Keratinocyte (primary cell): Measurements from ENCODE around the gene BCORL1. TPM values are rescaled to one million over a fixed set of nuclear protein-coding genes. Genes with fewer than 3 reads are reported as not detected.

Source experiments
- DNase-seq: peaks from one replicate; pipeline ENCODE4 v3.0.0-alpha.2; 2011; ENCODE audit warnings: low read depth, missing footprints, low spot score
- FAIRE-seq: peaks from 2 replicates; lab custom pipeline; 2011; peaks lifted over from hg19 to GRCh38; lab: Jason Lieb, UNC
- H2AFZ ChIP-seq: 2 replicates; pipeline ENCODE4 v1.6.0; 2012; ENCODE audit warnings: low read length, control low read depth, inconsistent platforms; ENCODE audit not compliant: control insufficient read depth
- H3K27ac ChIP-seq: 2 replicates; pipeline ENCODE4 v1.5.1; 2011; ENCODE audit warnings: low read length; ENCODE audit not compliant: control insufficient read depth, insufficient read depth
- H3K27me3 ChIP-seq: 3 replicates; pipeline ENCODE4 v1.6.0; 2011; ENCODE audit warnings: low read length; ENCODE audit not compliant: control insufficient read depth, insufficient read depth; ENCODE audit errors: extremely low read depth
- H3K36me3 ChIP-seq, 2 experiments: 2 replicates in 1 of 2; 3 replicates in 1 of 2; pipeline ENCODE4 v1.5.1; 2011; ENCODE audit warnings: low read length in 2 of 2, mild to moderate bottlenecking in 1 of 2; ENCODE audit not compliant: control insufficient read depth in 2 of 2, insufficient read depth in 2 of 2; ENCODE audit errors: extremely low read depth in 1 of 2
- H3K4me1 ChIP-seq: 3 replicates; pipeline ENCODE4 v1.5.1; 2011; ENCODE audit warnings: low read length; ENCODE audit not compliant: control insufficient read depth, insufficient read depth; ENCODE audit errors: extremely low read depth
- H3K4me2 ChIP-seq: 3 replicates; pipeline ENCODE4 v1.6.0; 2011; ENCODE audit warnings: low read depth, low read length; ENCODE audit not compliant: control insufficient read depth, insufficient read depth; ENCODE audit errors: extremely low read depth
- H3K4me3 ChIP-seq, 3 experiments: fragments of 200-600 bp in 1 of 3; sonication (generic) in 1 of 3; 2 replicates in 2 of 3; 3 replicates in 1 of 3; pipeline ENCODE4 v1.5.1; 2011 to 2016; ENCODE audit warnings: low read length in 3 of 3, mild to moderate bottlenecking in 3 of 3, control low read depth in 2 of 3, inconsistent platforms in 1 of 3, low read depth in 1 of 3, mixed read lengths in 1 of 3, mixed run types in 1 of 3, moderate library complexity in 1 of 3; ENCODE audit not compliant: control insufficient read depth in 2 of 3, insufficient read depth in 2 of 3; ENCODE audit errors: extremely low read depth in 1 of 3
- H3K79me2 ChIP-seq: 2 replicates; pipeline ENCODE4 v1.6.0; 2012; ENCODE audit warnings: low read length; ENCODE audit not compliant: control insufficient read depth, insufficient read depth
- H3K9ac ChIP-seq: 3 replicates; pipeline ENCODE4 v1.6.0; 2011; ENCODE audit warnings: low read length; ENCODE audit not compliant: control insufficient read depth, insufficient read depth; ENCODE audit errors: extremely low read depth
- H3K9me1 ChIP-seq: 3 replicates; pipeline ENCODE4 v1.6.0; 2011; ENCODE audit warnings: low read length; ENCODE audit not compliant: control insufficient read depth, insufficient read depth; ENCODE audit errors: extremely low read depth
- H3K9me3 ChIP-seq: 2 replicates; pipeline ENCODE4 v1.5.1; 2012; ENCODE audit warnings: low read depth, low read length; ENCODE audit not compliant: control insufficient read depth
- H4K20me1 ChIP-seq: 3 replicates; pipeline ENCODE4 v1.6.0; 2011; ENCODE audit warnings: low read length; ENCODE audit not compliant: control insufficient read depth, insufficient read depth; ENCODE audit errors: extremely low read depth
- CTCF ChIP-seq, 3 experiments: IDR thresholded peaks in 1 of 3; conservative IDR thresholded peaks in 1 of 3; optimal IDR thresholded peaks in 1 of 3; 2 replicates in 2 of 3; 3 replicates in 1 of 3; pipeline versions ENCODE3 to v1.5.1; 2011; ENCODE audit warnings: low read length in 3 of 3, mild to moderate bottlenecking in 3 of 3, moderate library complexity in 2 of 3, control low read depth in 1 of 3, inconsistent platforms in 1 of 3; ENCODE audit not compliant: insufficient read depth in 2 of 3; ENCODE audit errors: extremely low read depth in 1 of 3
- EZH2 ChIP-seq: IDR thresholded peaks from one replicate; pipeline ENCODE4 v1.6.1; 2012; ENCODE audit warnings: inconsistent platforms, mild to moderate bottlenecking, low read length, moderate library complexity
- dilution Hi-C: fragments of 300-500 bp; cut with MboI; formaldehyde crosslinking; loops from one replicate; pipeline ENCODE4 v1.7.0; 2020; ENCODE audit warnings: low sequenced_read_pairs; ENCODE audit not compliant: extremely low pct_ligation_motif_present
- polyA plus RNA-seq, 5 experiments: library from polyadenylated mRNA; depleted of rRNA in 3 of 5; stranded (reverse) in 3 of 5; stranded (forward) in 1 of 5; unstranded in 1 of 5; fragments of >200 nt; gene quantifications; 1 replicate in 1 of 5; 2 replicates in 3 of 5; 3 replicates in 1 of 5; pipeline versions ENCODE4 v1.2.1 to v1.2.3, GENCODE V29; 2011 to 2012; ENCODE audit warnings: missing spikeins in 2 of 5, low read depth in 1 of 5, low replicate concordance in 1 of 5

Gene BCORL1
- polyA plus RNA-seq, 1 donor (not counting 4 experiments of a cell fraction or from before 2014, with no cell fraction given): 0.54 TPM

- Histone ChIP-seq H3K9me1 (no peaks in the 10 kb centered on the region), H3K4me2 (no peak overlapping the region), H2AFZ (no peak overlapping the region), H3K9me3 (no peaks in the 10 kb centered on the region), H3K27ac (no peak overlapping the region), H3K4me3 (no peak overlapping the region), H3K79me2 (no peaks in the 10 kb centered on the region), H3K36me3 (peaks cover 0 to 2% of the 10 kb centered on the region in 2 experiments), H4K20me1 (no peaks in the 10 kb centered on the region), H3K27me3 (no peaks in the 10 kb centered on the region), H3K4me1 (no peaks in the 10 kb centered on the region), H3K9ac (no peak overlapping the region)
- no peak for DNase-seq
- TF ChIP-seq CTCF (optimal IDR thresholded peaks at IDR 0.05 in 1 of 3, IDR thresholded peaks at IDR 0.05 in 1 of 3, conservative IDR thresholded peaks at IDR 0.05 in 1 of 3; ENCODE audit: extremely low read depth in 1 of 3, insufficient read depth in 2 of 3, low read length in 3 of 3) (no peak), EZH2 (no peak)
- FAIRE-seq: no peak
- dilution Hi-C loops: no loop called here
Observed at GRCh38 chrX:130049821-130050220, 67.4 kb downstream of the BCORL1 start.

GRCh38 chrX:130051176-130051845, 68.9 kb downstream of the BCORL1 start:
- Histone ChIP-seq H3K4me2 (no peak overlapping the region), H3K9me3 (no peaks in the 10 kb centered on the region), H3K9ac (no peak overlapping the region), H3K79me2 (no peaks in the 10 kb centered on the region), H3K27me3 (no peaks in the 10 kb centered on the region), H3K36me3 (peaks cover 0 to 2% of the 10 kb centered on the region in 2 experiments), H3K9me1 (no peaks in the 10 kb centered on the region), H3K4me3 (no peak overlapping the region), H4K20me1 (no peaks in the 10 kb centered on the region), H3K4me1 (no peaks in the 10 kb centered on the region), H3K27ac (no peak overlapping the region), H2AFZ (no peak overlapping the region)
- no peak for FAIRE-seq
- DNase-seq: no peak
- dilution Hi-C loops: no loop called here
- TF ChIP-seq CTCF (optimal IDR thresholded peaks at IDR 0.05 in 1 of 3, IDR thresholded peaks at IDR 0.05 in 1 of 3, conservative IDR thresholded peaks at IDR 0.05 in 1 of 3; ENCODE audit: extremely low read depth in 1 of 3, insufficient read depth in 2 of 3, low read length in 3 of 3) (no peak), EZH2 (no peak)
